AG04450 (cell line): ENCODE results near the gene LYG1. TPM values are rescaled to one million over a fixed set of nuclear protein-coding genes. Genes with fewer than 3 reads are reported as not detected.

ENCODE experiments used
- CTCF ChIA-PET: fragments of 300-600, 350-600 bp; formaldehyde crosslinking; extraction: SDS; loops from one replicate; lab custom pipeline; 2022; ENCODE audit warnings: antibody characterized with exemption, inconsistent platforms; lab: Charles Lee
- POLR2A ChIA-PET: fragments of 350-600 bp; formaldehyde crosslinking; extraction: SDS; loops from one replicate; lab custom pipeline; 2021; ENCODE audit warnings: antibody characterized with exemption, inconsistent platforms; lab: Yijun Ruan, JAX
- DNase-seq: peaks from one replicate; pipeline ENCODE4 v3.0.0-alpha.2; 2011; ENCODE audit warnings: low read depth, low spot score
- H3K27ac ChIP-seq: one replicate; pipeline ENCODE4 v1.5.1; 2012; ENCODE audit warnings: low read depth, low read length, control low read depth
- H3K27me3 ChIP-seq: one replicate; pipeline ENCODE4 v1.6.0; 2012; ENCODE audit warnings: low read length; ENCODE audit not compliant: control insufficient read depth, insufficient read depth
- H3K4me3 ChIP-seq: 2 replicates; pipeline ENCODE4 v1.5.1; 2011; ENCODE audit warnings: mild to moderate bottlenecking, low read depth, low read length, control low read depth
- H3K9me3 ChIP-seq: 2 replicates; pipeline ENCODE4 v1.5.1; 2012; ENCODE audit warnings: low read length; ENCODE audit not compliant: control insufficient read depth, insufficient read depth
- CTCF ChIP-seq: IDR thresholded peaks from 2 replicates; pipeline ENCODE4 v1.5.1; 2011; ENCODE audit warnings: low read depth, low read length, control low read depth, inconsistent platforms
- polyA plus RNA-seq: library from polyadenylated mRNA; depleted of rRNA; stranded (reverse); fragments of >200 nt; gene quantifications from 2 replicates; pipeline ENCODE4 v1.2.3, GENCODE V29; 2011

LYG1 gene
- polyA plus RNA-seq, 1 experiment: 0.86 TPM

- no peak for TF ChIP-seq CTCF
- ChIA-PET POLR2A (no interaction called here), CTCF (no interaction called here)
- H3K27ac ChIP-seq: no peak overlapping the region
- no peak for DNase-seq
- H3K9me3 ChIP-seq: peaks cover 8% of the 10 kb centered on the region
- H3K27me3 ChIP-seq: peaks cover 7% of the 10 kb centered on the region
- no peak overlapping the region for H3K4me3 ChIP-seq
Measured at GRCh38 chr2:99275882-99276281, 25.1 kb downstream of the LYG1 start.

- no peak for DNase-seq
- no peak for TF ChIP-seq CTCF
- Histone ChIP-seq H3K27me3 (no peaks in the 10 kb centered on the region), H3K4me3 (no peak overlapping the region), H3K27ac (no peak overlapping the region), H3K9me3 (no peaks in the 10 kb centered on the region)
- CTCF ChIA-PET: no interaction called here
- POLR2A ChIA-PET: no interaction called here
Measured at GRCh38 chr2:99261242-99261641, 39.8 kb downstream of the LYG1 start.

GRCh38 chr2:99260184-99260583 lies 40.8 kb downstream of the LYG1 start:
- CTCF ChIA-PET: no interaction called here
- DNase-seq: no peak
- Histone ChIP-seq H3K4me3 (no peak overlapping the region), H3K9me3 (no peaks in the 10 kb centered on the region), H3K27ac (no peak overlapping the region), H3K27me3 (no peaks in the 10 kb centered on the region)
- TF ChIP-seq CTCF: no peak
- POLR2A ChIA-PET: no interaction called here

GRCh38 chr2:99259465-99259864 lies 41.5 kb downstream of the LYG1 start:
- CTCF ChIA-PET: no interaction called here
- Histone ChIP-seq H3K27ac (no peak overlapping the region), H3K4me3 (no peak overlapping the region), H3K27me3 (peaks cover 2% of the 10 kb centered on the region), H3K9me3 (no peaks in the 10 kb centered on the region)
- TF ChIP-seq CTCF: no peak
- POLR2A ChIA-PET: no interaction called here
- DNase-seq: no peak

- Histone ChIP-seq H3K9me3 (no peaks in the 10 kb centered on the region), H3K27ac (no peak overlapping the region), H3K4me3 (no peak overlapping the region), H3K27me3 (peaks cover 2% of the 10 kb centered on the region)
- POLR2A ChIA-PET: no interaction called here
- no peak for DNase-seq
- no peak for TF ChIP-seq CTCF
- CTCF ChIA-PET: no interaction called here
Measured at GRCh38 chr2:99256677-99257076, 44.3 kb downstream of the LYG1 start.
